Loucy (cell line): ENCODE results near the gene XPNPEP1.

Experiments used
- EZH2phosphoT487 ChIP-seq: fragments of 200-600 bp; IDR thresholded peaks from 2 replicates; pipeline ENCODE4 v1.6.1; 2018; ENCODE audit warnings: antibody characterized with exemption, mild to moderate bottlenecking, moderate library complexity, borderline replicate concordance
- TF ChIP-seq, protein P1 (sequence below): fragments of 200-600 bp; sonication (generic); conservative IDR thresholded peaks from 2 replicates; pipeline ENCODE4 v1.5.1; 2014; ENCODE audit warnings: mild to moderate bottlenecking, antibody characterized with exemption, low read length

DNA sequence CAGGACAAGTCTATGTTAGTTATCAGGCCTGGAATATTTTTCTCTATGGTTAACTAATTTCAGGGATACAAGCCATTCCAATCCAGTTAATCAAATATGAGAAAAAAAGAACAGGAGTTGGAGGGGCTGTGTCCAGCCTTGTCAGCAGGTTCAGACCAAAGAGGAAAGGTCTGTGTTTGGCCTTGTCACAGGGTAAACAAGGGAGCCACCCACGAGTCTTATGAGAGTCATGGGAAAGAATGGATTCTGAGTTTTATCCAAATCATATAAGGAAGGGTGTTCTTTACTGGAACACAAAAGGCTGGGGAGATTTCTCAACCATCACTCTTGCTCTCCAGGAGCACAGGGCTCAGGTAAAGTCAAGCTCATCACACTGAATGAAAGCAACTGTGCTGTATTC is 99.1 kb downstream of the XPNPEP1 start:
- TF ChIP-seq, protein P1, sequence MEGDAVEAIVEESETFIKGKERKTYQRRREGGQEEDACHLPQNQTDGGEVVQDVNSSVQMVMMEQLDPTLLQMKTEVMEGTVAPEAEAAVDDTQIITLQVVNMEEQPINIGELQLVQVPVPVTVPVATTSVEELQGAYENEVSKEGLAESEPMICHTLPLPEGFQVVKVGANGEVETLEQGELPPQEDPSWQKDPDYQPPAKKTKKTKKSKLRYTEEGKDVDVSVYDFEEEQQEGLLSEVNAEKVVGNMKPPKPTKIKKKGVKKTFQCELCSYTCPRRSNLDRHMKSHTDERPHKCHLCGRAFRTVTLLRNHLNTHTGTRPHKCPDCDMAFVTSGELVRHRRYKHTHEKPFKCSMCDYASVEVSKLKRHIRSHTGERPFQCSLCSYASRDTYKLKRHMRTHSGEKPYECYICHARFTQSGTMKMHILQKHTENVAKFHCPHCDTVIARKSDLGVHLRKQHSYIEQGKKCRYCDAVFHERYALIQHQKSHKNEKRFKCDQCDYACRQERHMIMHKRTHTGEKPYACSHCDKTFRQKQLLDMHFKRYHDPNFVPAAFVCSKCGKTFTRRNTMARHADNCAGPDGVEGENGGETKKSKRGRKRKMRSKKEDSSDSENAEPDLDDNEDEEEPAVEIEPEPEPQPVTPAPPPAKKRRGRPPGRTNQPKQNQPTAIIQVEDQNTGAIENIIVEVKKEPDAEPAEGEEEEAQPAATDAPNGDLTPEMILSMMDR = no peak
- no peak for TF ChIP-seq EZH2phosphoT487
